Stimulated activated CD8-positive, alpha-beta memory T cell treated with anti-CD3 and anti-CD28 coated beads, Interleukin-15, amount 100 ng/mL, for 4 hours (primary cell): ENCODE measurements around the gene PTPN20.

Experiments
- DNase-seq, 2 donors: peaks; one replicate each; pipeline ENCODE4 v3.0.0-alpha.2; 2020; ENCODE audit warnings: low read depth in 2 of 2

Gene PTPN20

DNA sequence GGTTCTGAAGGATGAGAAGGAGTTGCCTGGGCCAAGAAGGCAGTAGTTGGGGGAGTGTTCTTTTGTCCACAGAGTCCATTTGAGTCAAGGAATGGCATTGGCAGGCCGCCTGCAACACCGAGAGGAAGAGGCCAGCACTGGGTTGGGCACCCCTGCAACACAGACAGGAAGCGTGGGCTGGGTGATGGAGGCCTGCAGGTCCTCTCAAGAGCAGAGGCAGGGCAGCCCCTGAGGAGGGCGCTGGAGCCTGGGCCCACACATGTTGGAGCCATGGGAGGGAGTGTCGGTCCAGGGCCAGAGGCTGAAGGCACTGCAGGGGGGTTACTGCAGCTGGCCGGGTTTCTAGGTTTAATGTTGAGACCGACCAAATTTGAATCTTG is 137.3 kb downstream of the PTPN20 start:
- DNase-seq: no peak

DNA sequence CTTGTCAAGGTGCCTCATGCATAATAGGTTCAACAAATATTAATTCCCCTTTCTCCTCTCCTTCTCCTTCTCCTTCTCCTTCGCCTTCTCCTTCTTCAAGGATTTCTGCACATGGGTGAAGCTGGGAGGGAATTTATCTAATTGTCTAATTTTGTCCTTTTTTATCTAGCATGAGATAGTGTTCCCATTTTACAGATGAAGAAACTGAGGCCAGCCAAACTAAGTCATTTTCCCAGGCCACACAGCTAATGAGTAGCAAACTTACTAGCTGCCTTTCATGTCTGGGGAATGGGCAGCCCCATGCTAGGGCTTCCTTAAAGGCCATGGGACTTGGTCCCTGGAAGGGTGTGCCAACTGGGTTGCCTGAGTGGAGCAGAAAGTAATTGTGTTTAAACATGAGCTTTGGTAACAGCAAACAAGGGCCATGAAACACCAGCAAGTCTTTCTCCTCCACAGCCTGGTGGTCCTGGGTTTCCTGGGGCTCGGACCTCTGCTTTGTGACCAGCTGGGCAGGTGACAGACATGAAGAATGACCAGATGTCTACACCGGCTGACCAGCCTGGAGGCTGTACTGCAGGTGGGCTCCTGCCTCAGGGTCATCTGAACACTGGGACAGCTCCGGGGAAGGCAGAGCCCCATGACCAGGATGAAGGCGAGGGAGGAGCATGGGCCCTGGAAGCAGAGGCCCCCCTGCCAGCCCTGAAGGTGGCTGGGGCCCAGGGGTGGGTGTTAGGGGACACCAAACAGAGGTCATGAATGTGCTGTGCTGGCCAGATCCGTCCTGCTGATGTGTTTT is 138.0 kb downstream of the PTPN20 start:
- DNase-seq: no peak

DNA sequence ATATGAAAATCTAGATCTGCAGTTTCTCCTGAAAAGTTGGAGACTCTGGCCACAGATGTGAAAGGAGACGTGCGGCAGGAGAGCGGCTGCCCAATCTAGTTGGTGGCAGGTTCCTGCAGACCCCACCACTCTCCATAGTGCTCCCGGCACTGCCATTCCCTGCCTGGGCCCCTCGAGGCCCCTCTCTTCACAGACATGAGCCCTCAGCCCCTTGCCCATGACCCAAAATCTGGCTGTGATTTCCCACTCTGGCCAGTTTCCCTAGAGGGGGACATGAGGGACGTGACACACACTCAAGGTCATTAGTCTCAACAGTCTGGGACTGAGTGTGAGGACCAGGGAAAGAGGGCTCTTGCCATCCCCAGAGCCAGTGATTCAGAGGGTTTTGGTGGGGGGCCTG is 138.7 kb downstream of the PTPN20 start:
- no peak for DNase-seq

DNA sequence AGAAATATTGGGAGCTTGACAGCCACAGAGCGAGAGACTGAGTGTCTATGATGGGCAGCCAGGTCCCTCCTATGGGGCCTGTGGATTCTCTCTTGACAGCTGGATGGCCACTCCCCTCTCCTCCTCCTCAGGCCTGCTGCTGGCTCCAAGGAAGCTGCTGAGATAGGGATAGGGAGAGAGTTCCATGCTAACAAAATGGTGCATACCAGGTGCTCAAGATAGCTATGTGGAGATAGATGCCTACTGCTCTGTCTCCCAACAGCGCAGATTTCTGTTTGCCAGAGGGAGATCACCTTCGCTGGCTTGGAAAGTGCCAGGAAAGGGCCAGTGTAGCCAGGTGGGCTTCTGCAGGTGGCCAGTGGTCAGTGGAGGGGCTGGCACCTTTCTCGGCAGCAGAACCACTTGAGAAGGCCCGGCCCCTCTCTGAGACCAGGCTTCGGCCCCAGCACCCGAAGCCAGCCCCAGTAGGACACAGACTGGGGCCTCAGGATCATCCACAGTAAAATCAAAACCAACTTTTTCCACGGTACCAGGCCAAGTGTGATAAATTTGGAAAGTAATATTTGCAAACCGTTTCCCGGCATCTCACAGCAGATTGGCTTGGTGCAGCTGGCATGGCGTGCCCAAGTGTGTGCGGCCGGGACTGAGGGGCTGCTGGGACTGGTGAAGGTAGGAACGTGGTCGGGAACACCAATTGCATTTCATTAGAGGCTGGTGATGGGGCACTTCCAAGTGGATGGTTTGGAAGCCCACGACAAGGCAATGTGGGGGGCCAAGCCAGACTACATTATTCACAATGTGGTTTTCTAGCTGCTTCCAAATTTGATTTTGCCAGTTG is 139.6 kb downstream of the PTPN20 start:
- DNase-seq: no peak

DNA sequence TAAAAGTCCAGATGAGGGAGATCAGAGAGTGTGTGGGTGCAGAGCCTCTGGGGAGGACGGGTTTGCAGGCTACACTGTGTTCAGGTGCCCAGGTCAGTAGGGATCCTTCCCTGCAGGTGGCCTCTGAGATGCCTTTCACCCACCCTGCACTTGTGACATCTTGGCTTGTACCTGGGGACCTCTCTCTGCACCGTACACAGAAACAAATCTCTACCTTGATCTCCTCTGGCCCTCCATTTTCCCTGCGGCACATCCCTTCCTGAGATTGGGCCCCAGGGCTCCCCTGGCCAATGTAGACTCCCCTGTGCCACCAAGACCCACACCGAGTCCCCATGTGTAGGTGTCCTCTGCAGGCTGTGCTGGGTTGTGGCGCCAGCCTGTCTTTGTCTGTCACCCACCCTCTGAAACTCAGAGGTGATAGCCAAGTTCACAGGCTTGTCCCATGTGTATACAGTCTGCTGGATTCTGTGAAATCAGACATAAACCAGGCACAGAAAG is 140.6 kb downstream of the PTPN20 start:
- DNase-seq: no peak
